Omental fat pad (tissue), 4 donors: ENCODE measurements around the gene TLK2. TPM values are rescaled to one million over a fixed set of nuclear protein-coding genes. Genes with fewer than 3 reads are reported as not detected.
"Not testable (repeated sequence)": the region's sequence is repeated elsewhere in the genome, so short reads cannot be mapped to it uniquely, and the experiment has no call there.

ENCODE experiments used
- ATAC-seq: fragments of 150-250 bp; one replicate; pipeline ENCODE4 v1.9.1; 2016; ENCODE audit warnings: mild to moderate bottlenecking, moderate library complexity; ENCODE audit not compliant: low FRiP score
- DNase-seq: peaks from one replicate; pipeline ENCODE4 v3.0.0-alpha.2; 2019; ENCODE audit warnings: low spot score
- CTCF ChIP-seq, 3 donors: fragments of 450-650 bp; IDR thresholded peaks; one replicate each; pipeline ENCODE4 v1.5.1; 2016 to 2017; ENCODE audit warnings: antibody characterized with exemption in 3 of 3, mild to moderate bottlenecking in 3 of 3, moderate library complexity in 2 of 3
- total RNA-seq, 4 donors: library from RNA; depleted of rRNA; stranded (reverse); fragments of >200 nt; gene quantifications; one replicate each; pipeline ENCODE4 v1.1.0, GENCODE V29; 2016

TLK2 gene
- 10 to 100 TPM; 28.2 to 40.2 (median 35.1) TPM for total RNA-seq

- TF ChIP-seq CTCF (IDR thresholded peaks at IDR 0.05), result no peak
- ATAC-seq (peak; percentile 78), DNase-seq (no peak)
Observed at GRCh38 chr17:62478424-62478879, at the start of gene TLK2. Gene TLK2 (plus strand): TSS chr17:62478825. CDS start chr17:62481126, 2,301 bp downstream.

DNA sequence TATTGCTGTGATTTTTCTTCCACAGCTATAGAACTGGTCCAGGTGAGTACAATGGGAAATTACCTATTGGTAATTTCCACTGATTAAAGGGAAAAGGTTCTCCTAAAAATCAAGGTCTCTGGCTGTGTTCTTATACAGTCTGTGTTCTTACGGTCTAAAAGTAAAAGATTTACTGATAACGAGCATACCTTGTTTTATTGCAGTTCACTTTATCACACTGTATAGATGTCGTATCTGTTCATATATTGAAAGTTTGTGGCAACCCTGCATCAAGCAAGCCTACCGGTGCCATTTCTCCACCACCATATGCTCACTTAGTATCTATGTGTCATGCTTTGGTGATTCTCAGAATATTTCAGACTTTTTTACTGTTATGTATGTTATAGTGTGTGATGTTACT is 43.4 kb upstream of the TLK2 start:
- ATAC-seq, DNase-seq: not testable (repeated sequence)

DNA sequence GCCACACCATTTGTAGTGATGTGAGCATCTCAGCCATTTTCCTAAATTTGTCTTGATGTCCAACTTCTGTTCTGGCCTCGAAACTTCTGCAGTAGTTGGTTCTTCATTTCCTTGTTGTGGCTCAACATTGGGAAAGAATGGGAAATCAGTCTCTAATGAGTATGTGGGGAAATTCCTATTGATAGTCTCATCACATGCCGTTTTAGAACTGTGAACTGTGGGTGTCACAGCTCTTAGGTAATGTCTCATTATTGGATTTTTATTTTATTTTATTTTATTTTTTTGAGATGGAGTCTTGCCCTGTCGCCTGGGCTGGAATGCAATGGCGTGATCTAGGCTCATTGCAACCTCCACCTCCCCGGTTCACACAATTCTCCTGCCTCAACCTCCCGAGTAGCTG is 37.4 kb upstream of the TLK2 start:
- DNase-seq, ATAC-seq: not testable (repeated sequence)

- TF ChIP-seq CTCF (IDR thresholded peaks at IDR 0.05), result no peak
- ATAC-seq (no peak), DNase-seq (no peak)
Observed at GRCh38 chr17:62444063-62444462, 34.6 kb upstream of the TLK2 start.

GRCh38 chr17:62445791-62446190 is 32.8 kb upstream of the TLK2 start:
- DNase-seq, ATAC-seq: not testable (repeated sequence)

- not testable (repeated sequence) for ATAC-seq, DNase-seq
Observed at GRCh38 chr17:62452195-62452594, 26.4 kb upstream of the TLK2 start.

- not testable (repeated sequence) for ATAC-seq
Observed at GRCh38 chr17:62453041-62453440, 25.6 kb upstream of the TLK2 start.

GRCh38 chr17:62453656-62454055 is 25.0 kb upstream of the TLK2 start:
- ATAC-seq, result not testable (repeated sequence)

More at GRCh38 chr17:62453041-62453440, 25.6 kb upstream of the TLK2 start:
- DNase-seq, result not testable (repeated sequence)

DNA sequence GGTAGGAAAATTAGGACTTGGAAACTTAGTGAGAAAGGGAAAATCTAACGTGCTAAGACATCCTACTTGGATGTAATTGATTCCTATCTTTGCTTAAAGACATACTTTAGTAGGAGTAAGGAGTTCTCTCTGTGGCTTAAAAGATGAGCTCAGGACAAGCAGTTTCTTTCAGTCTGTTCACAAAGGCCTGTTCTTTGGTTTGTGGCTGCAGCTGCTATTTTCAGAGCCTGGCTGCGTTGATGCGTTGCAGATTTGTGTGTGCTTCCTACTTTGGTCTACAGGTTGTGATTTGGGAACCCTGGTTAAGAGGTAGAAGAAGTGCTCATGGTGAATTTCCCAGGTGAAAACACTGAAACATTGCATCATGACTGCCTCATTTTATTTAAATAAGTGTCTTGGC is 24.5 kb upstream of the TLK2 start:
- not testable (repeated sequence) for DNase-seq, ATAC-seq

More at GRCh38 chr17:62453656-62454055, 25.0 kb upstream of the TLK2 start:
- DNase-seq, result not testable (repeated sequence)

GRCh38 chr17:62456016-62456415 is 22.6 kb upstream of the TLK2 start:
- DNase-seq (no peak), ATAC-seq (no peak)
- TF ChIP-seq CTCF (IDR thresholded peaks at IDR 0.05), result no peak

- DNase-seq, ATAC-seq: not testable (repeated sequence)
Observed at GRCh38 chr17:62458483-62458882, 20.1 kb upstream of the TLK2 start.

DNA sequence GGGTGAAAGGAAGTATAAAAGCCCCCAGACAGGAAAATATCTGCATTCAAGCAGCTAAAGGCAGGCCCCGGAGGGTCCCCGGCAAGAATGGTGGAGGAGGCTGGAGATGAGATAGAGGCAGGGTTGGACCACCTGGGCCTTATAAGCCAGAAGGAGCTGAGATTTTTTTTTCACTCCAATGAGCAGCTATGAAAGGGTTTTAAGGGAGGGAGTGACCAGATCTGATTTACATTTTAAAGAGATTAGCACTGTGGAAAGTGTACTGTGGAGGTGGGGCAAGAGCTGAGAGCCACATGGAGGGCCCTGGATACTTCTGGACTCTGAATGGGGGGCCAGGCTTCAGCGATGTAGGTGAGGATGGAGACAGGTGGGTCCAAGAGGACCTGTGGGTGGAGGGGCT is 14.2 kb upstream of the TLK2 start:
- ATAC-seq, DNase-seq: not testable (repeated sequence)

- DNase-seq, ATAC-seq: not testable (repeated sequence)
Observed at GRCh38 chr17:62465271-62465670, 13.4 kb upstream of the TLK2 start.

DNA sequence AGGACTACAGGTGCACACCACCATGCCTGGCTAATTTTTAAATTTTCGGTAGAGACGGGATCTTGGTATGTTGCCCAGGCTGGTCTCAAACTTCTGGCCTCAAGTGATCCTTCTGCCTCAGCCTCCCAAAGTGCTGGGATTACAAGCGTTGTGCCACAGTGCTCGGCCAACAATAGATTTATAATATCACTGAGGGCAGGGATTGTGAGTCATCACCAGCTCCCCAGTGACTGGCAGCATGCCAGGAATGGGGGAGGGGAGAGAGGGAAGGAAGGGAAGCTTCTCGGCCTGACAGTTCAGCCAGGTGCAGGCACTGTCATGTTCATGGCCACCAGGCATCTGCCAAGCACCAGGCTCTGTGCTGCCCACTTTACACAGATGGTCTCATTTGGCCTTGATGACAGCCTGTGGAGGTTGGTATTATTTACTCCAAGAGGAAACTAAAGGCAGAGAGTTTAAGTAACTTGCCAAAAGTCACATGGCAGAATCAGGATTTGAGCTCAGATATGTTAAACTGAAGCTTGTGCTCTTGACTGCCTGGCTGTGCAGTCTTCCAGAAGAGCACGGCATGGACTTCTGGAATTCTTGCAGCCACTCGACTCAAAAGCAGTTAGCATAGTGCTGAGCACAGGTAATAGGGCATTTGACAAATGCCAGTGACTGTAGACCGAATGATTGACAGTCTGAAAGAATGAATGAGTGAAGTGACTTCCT is 7.8 kb upstream of the TLK2 start:
- peak; percentile 75 for DNase-seq

DNA sequence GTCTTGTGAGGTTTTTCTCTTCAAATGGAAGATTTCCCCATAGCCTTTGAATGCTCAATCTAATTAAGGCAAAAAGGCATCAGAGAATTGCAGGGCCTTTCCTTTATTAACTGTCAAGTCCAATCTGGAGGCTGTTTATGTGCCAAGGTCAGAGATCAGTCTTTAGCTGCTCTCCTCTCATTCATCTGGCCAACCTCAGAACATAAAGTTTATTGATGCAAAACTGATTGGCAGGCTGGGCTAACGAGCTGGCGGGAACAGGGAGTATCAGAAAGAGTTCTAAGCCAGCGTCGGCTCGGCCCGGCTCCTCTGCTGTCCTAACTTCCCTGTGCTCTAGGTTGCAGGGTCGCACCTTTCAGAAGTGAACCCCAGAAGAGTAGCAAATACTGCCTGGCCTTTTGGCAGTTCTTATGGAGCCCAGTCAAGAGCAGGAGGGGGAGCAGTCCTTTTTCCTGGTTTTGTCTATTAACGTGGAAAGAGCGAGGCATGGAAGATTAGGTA is 7.2 kb upstream of the TLK2 start:
- ATAC-seq, DNase-seq: not testable (repeated sequence)

More for the DNA sequence above, 7.8 kb upstream of the TLK2 start:
- peak; percentile 4 for ATAC-seq
